B cell (primary cell): ENCODE results near the gene SLC8B1. TPM values are rescaled to one million over a fixed set of nuclear protein-coding genes. Genes with fewer than 3 reads are reported as not detected.

Experiments
- ATAC-seq: fragments of 200-7000 bp; cut with Tn5 transposase; one replicate; pipeline ENCODE4 v1.10.0; 2021; ENCODE audit warnings: low read depth, mild to moderate bottlenecking, moderate number of reproducible peaks, moderate library complexity
- CTCF ChIA-PET: fragments of 350-600 bp; sonication (Branson Sonifier 250); formaldehyde crosslinking; loops from one replicate; lab custom pipeline; 2021; ENCODE audit warnings: antibody characterized with exemption, inconsistent platforms; lab: Charles Lee
- POLR2A ChIA-PET: fragments of 350-600 bp; sonication (Branson Sonifier 250); formaldehyde crosslinking; loops from one replicate; lab custom pipeline; 2021; ENCODE audit warnings: antibody characterized with exemption; lab: Charles Lee
- DNase-seq: peaks from one replicate; pipeline ENCODE4 v3.0.0; 2013
- H2AFZ ChIP-seq: 2 replicates; pipeline ENCODE4 v1.6.1; 2012; ENCODE audit warnings: mild to moderate bottlenecking, low read depth, low read length; ENCODE audit not compliant: insufficient read depth, poor library complexity, severe bottlenecking
- H3K27ac ChIP-seq, 2 donors: 1 replicate in 1 of 2; 2 replicates in 1 of 2; pipeline ENCODE4 v1.5.1; 2012 to 2013; ENCODE audit warnings: low read length in 2 of 2, mild to moderate bottlenecking in 2 of 2, moderate library complexity in 1 of 2
- H3K27me3 ChIP-seq, 4 experiments: fragments of 200-600 bp in 1 of 4; sonication (generic) in 1 of 4; replicated peaks in 1 of 4; 1 replicate in 2 of 4; 2 replicates in 2 of 4; pipeline versions ENCODE4 v1.6.1 to v1.7.0; 2013 to 2016; ENCODE audit warnings: low read length in 3 of 4, mild to moderate bottlenecking in 2 of 4, mixed read lengths in 1 of 4, moderate library complexity in 1 of 4; ENCODE audit not compliant: insufficient read depth in 4 of 4, control insufficient read depth in 3 of 4; ENCODE audit errors: control extremely low read depth in 1 of 4
- H3K36me3 ChIP-seq, 2 experiments: replicated peaks in 1 of 2; 1 replicate in 1 of 2; 2 replicates in 1 of 2; pipeline versions ENCODE4 v1.6.1 to v1.7.1; 2013; ENCODE audit warnings: low read length in 1 of 2; ENCODE audit not compliant: insufficient read depth in 2 of 2, control insufficient read depth in 1 of 2; ENCODE audit errors: control extremely low read depth in 1 of 2, extremely low read depth in 1 of 2
- H3K4me1 ChIP-seq, 2 donors: fragments of 200-600 bp in 1 of 2; sonication (generic) in 1 of 2; 1 replicate in 1 of 2; 2 replicates in 1 of 2; pipeline versions ENCODE4 v1.5.1 to v1.6.1; 2013 to 2017; ENCODE audit warnings: low read length in 2 of 2; ENCODE audit not compliant: control insufficient read depth in 2 of 2, insufficient read depth in 2 of 2
- H3K4me2 ChIP-seq: replicated peaks from 2 replicates; pipeline ENCODE3; 2012; ENCODE audit warnings: mild to moderate bottlenecking, low read depth, low read length; ENCODE audit not compliant: poor library complexity, severe bottlenecking
- H3K4me3 ChIP-seq, 5 experiments: fragments of 200-600 bp in 1 of 5; sonication (generic) in 1 of 5; 1 replicate in 3 of 5; 2 replicates in 2 of 5; pipeline versions ENCODE4 v1.5.1 to v1.7.0; 2011 to 2016; ENCODE audit warnings: low read length in 4 of 5, mild to moderate bottlenecking in 4 of 5, low read depth in 2 of 5, control low read depth in 1 of 5, moderate library complexity in 1 of 5; ENCODE audit not compliant: insufficient read depth in 1 of 5; ENCODE audit errors: control extremely low read depth in 1 of 5, extremely low read depth in 1 of 5
- H3K79me2 ChIP-seq: fragments of 200-600 bp; sonication (generic); one replicate; pipeline ENCODE4 v1.6.0; 2016; ENCODE audit warnings: low read length; ENCODE audit not compliant: control insufficient read depth, insufficient read depth
- H3K9ac ChIP-seq: fragments of 200-600 bp; sonication (generic); 2 replicates; pipeline ENCODE4 v1.6.1; 2017; ENCODE audit warnings: mild to moderate bottlenecking, low read length, moderate library complexity
- H3K9me3 ChIP-seq, 3 donors: one replicate each; pipeline versions ENCODE4 v1.6.1 to v1.7.1; 2013; ENCODE audit warnings: low read length in 2 of 3; ENCODE audit not compliant: control insufficient read depth in 2 of 3, insufficient read depth in 1 of 3; ENCODE audit errors: control extremely low read depth in 1 of 3
- H4K20me1 ChIP-seq: 2 replicates; pipeline ENCODE4 v1.6.0; 2012; ENCODE audit warnings: mild to moderate bottlenecking, low read length; ENCODE audit not compliant: insufficient read depth, control insufficient read depth, poor library complexity, severe bottlenecking
- H3K27ac Mint-ChIP-seq: one replicate; pipeline ENCODE4 v1.8.0; 2021; ENCODE audit warnings: mixed read lengths
- H3K27me3 Mint-ChIP-seq: one replicate; pipeline ENCODE4 v1.8.0; 2021; ENCODE audit warnings: mixed read lengths
- H3K4me1 Mint-ChIP-seq: one replicate; pipeline ENCODE4 v1.8.0; 2021; ENCODE audit warnings: mixed read lengths
- H3K4me3 Mint-ChIP-seq: one replicate; pipeline ENCODE4 v1.8.0; 2021; ENCODE audit warnings: mixed read lengths
- H3K9me3 Mint-ChIP-seq: one replicate; pipeline ENCODE4 v1.8.0; 2022; ENCODE audit warnings: mixed read lengths; ENCODE audit not compliant: insufficient read depth
- EZH2 ChIP-seq: IDR thresholded peaks from 2 replicates; pipeline ENCODE4 v1.6.1; 2012; ENCODE audit warnings: borderline replicate concordance, low read depth, mild to moderate bottlenecking, moderate library complexity, low read length; ENCODE audit not compliant: insufficient read depth, poor library complexity, severe bottlenecking
- WGBS: methylation state at CpG from one replicate; pipeline ENCODE4 v1.1.5; 2013; ENCODE audit warnings: missing lambda C conversion rate; ENCODE audit not compliant: insufficient coverage; 5-methylcytosine and 5-hydroxymethylcytosine counted together
- intact Hi-C: fragments of 100-400 bp; cut with micrococcal nuclease; formaldehyde crosslinking; loops from one replicate; pipeline ENCODE4 v1.10.0; 2022
- polyA plus RNA-seq: library from polyadenylated mRNA; depleted of rRNA; stranded (reverse); fragments of >200 nt; gene quantifications from 2 replicates; pipeline ENCODE4 v1.2.3, GENCODE V29; 2012
- total RNA-seq, 2 donors: library from RNA; stranded (reverse); fragments of 120-200 nt in 1 of 2; gene quantifications; 1 replicate in 1 of 2; 2 replicates in 1 of 2; pipeline versions ENCODE4 v1.2.3 to v1.2.4, GENCODE V29; 2013 to 2022
- TF ChIP-seq, protein P1 (sequence below): fragments of 200-600 bp; IDR thresholded peaks from one replicate; pipeline ENCODE4 v1.8.0; 2022; ENCODE audit warnings: antibody characterized with exemption, mild to moderate bottlenecking

SLC8B1 gene
- total and polyA plus RNA-seq, 2 donors (not counting 1 experiment from before 2014, with no cell fraction given): 18.7 to 35.6 TPM

- ATAC-seq: no peak
- no peaks in the 10 kb centered on the region for H3K4me1 ChIP-seq
- intact Hi-C loops: no loop called here
These were observed 16.2 kb upstream of the SLC8B1 start for GRCh38 chr12:113351089-113351488.

DNA sequence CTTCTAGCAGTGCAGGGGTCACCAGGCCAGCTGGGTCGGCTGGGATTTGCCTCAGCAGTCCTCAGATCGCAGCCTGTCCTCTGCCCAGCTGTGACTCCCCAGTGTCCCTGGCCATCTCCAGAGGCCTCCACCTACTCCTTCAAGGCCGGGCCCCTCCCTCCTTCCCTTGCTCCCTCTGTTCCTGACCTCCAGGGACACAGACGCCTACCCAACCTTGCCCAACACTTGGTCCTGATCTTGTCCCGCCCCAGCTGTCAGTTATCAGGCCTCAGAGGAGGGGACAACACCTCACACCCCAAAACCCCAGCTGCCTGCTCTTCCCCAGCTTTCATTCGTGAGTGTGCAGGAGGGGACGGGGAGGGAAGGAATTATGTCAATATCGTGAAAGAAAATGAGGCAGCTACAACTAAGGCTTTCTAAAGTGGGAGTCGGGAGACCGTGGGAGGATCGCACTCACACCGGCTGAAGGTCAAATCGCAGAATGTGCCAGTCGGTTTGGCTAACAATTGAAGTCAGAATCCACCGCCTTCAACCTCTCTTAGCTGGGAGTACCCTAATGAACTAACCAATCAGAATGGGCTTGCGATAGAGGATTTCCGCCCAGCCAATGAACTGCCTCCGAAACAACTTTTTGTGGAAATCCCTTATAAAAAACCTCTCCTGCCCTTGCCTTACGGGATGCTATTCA lies 14.1 kb upstream of the SLC8B1 start:
- Histone ChIP-seq H3K36me3 (no peaks in the 10 kb centered on the region), H3K9ac (no peak overlapping the region), H4K20me1 (no peaks in the 10 kb centered on the region), H3K4me2 (no peak overlapping the region), H3K9me3 (no peaks in the 10 kb centered on the region), H3K4me1 (no peaks in the 10 kb centered on the region), H3K27me3 (peaks cover 0 to 11% (median 0%) of the 10 kb centered on the region in 4 experiments), H3K4me3 (no peak overlapping the region), H2AFZ (no peak overlapping the region), H3K27ac (no peak overlapping the region), H3K79me2 (no peaks in the 10 kb centered on the region)
- intact Hi-C loops: no loop called here
- H3K9me3 Mint-ChIP-seq: no peaks in the 10 kb centered on the region
- POLR2A ChIA-PET: no interaction called here
- H3K4me3 Mint-ChIP-seq: no peak overlapping the region
- peaks cover 20% of the 10 kb centered on the region for H3K27me3 Mint-ChIP-seq
- H3K4me1 Mint-ChIP-seq: no peaks in the 10 kb centered on the region
- no peak for ATAC-seq
- TF ChIP-seq, protein P1, sequence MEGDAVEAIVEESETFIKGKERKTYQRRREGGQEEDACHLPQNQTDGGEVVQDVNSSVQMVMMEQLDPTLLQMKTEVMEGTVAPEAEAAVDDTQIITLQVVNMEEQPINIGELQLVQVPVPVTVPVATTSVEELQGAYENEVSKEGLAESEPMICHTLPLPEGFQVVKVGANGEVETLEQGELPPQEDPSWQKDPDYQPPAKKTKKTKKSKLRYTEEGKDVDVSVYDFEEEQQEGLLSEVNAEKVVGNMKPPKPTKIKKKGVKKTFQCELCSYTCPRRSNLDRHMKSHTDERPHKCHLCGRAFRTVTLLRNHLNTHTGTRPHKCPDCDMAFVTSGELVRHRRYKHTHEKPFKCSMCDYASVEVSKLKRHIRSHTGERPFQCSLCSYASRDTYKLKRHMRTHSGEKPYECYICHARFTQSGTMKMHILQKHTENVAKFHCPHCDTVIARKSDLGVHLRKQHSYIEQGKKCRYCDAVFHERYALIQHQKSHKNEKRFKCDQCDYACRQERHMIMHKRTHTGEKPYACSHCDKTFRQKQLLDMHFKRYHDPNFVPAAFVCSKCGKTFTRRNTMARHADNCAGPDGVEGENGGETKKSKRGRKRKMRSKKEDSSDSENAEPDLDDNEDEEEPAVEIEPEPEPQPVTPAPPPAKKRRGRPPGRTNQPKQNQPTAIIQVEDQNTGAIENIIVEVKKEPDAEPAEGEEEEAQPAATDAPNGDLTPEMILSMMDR: no peak
- TF ChIP-seq EZH2: no peak
- DNase-seq: no peak
- CTCF ChIA-PET: no interaction called here
- H3K27ac Mint-ChIP-seq: no peak overlapping the region
- WGBS: 80% methylated on average over 17 of the region's 19 CpGs

More at GRCh38 chr12:113351089-113351488, 16.2 kb upstream of the SLC8B1 start:
- H3K4me1 Mint-ChIP-seq: no peaks in the 10 kb centered on the region
- no peaks in the 10 kb centered on the region for H3K9me3 Mint-ChIP-seq
- no peak overlapping the region for H2AFZ ChIP-seq
- H3K27ac Mint-ChIP-seq: no peak overlapping the region
- no peak overlapping the region for H3K4me3 Mint-ChIP-seq
- ChIA-PET POLR2A (no interaction called here), CTCF (no interaction called here)
- DNase-seq: no peak
- H3K27me3 ChIP-seq: peaks cover 0 to 11% (median 1%) of the 10 kb centered on the region in 4 experiments
- H3K36me3 ChIP-seq: no peaks in the 10 kb centered on the region
- no peaks in the 10 kb centered on the region for H3K9me3 ChIP-seq
- H3K27me3 Mint-ChIP-seq: peaks cover 20% of the 10 kb centered on the region
- H3K27ac ChIP-seq: no peak overlapping the region
- H4K20me1 ChIP-seq: no peaks in the 10 kb centered on the region
- H3K9ac ChIP-seq: no peak overlapping the region
- H3K4me2 ChIP-seq: no peak overlapping the region
- TF ChIP-seq, protein P1: no peak
- TF ChIP-seq EZH2: no peak
- H3K79me2 ChIP-seq: no peaks in the 10 kb centered on the region
- H3K4me3 ChIP-seq: no peak overlapping the region
